HG02943 (cell line): Measurements from ENCODE around the gene NOL4L.

Source experiments
- ATAC-seq: cut with Tn5 transposase; IDR thresholded peaks from one replicate; pipeline ENCODE4 v1.9.1; 2021; ENCODE audit warnings: mild to moderate bottlenecking, low read depth, moderate library complexity; ENCODE audit not compliant: unreplicated experiment

NOL4L gene

DNA sequence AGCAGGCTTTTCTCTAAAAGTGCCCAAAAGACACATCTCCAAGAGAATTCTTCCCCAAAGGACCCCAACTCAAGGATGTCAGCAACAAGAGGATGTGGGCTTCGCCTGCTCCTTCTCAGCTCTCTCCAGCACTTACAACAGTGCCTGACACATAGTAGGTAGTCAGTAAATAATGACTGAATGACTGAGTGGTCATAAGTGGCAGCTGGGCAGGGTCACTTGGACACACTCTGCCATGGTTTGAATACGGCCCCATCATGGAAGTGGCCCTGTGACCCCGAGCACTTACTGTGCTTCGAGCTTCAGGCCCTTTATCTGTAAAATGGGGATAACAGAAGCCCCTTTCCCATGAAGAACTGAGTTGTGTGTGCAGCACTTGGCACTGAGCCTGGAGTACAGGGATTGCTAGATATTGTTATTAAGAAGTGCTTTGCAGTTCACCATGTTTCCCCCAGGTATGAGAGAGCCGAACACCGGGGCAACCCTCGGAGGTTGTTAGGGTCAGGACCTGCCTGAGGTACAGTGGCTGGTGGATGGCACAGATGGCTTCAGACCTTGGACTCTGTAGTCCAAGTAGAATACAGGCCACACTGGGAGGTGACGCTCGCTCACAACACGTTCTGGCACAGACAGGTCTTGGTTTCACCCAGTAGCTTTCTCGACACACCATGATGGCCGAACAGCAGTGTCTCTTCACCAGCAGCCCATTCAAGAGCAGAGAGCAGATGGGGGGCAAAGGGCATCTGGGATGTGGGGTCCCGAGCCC, 56.0 kb downstream of the NOL4L start:
- no peak for ATAC-seq

DNA sequence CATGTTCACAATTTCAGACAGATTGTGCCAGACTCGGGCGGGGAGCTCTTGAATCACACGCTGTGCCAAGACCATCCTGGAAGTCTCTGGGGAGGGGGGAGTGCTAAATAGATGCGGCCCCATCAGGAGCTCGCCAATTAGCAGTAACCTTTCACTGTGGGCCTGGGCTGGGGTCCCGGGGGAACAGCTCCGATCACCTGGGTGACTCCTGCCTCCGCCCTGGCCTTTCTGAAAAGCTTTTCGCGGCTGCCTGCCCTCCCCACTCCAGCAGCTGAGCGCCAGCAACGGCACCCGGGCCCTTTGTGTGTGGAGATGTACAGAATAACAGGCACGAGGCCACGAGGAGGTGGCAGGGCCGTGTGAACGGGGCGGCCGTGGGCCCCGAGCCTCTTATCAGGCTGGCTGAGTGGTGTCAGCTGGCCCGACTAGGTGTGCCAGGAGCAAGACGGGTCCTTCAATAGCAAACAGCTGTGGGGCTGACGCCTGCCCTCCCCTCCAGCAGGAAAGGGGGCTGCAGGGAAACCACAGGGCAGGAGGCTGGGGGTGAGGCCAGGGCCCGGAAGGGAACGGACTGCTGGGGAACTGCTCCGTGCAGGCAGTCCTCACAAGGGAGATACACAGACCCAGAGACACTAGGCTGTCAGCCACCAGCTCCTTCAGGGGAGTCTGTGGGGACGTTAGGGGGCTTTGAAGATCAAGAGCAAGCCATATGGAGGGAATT, 56.8 kb downstream of the NOL4L start:
- no peak for ATAC-seq

DNA sequence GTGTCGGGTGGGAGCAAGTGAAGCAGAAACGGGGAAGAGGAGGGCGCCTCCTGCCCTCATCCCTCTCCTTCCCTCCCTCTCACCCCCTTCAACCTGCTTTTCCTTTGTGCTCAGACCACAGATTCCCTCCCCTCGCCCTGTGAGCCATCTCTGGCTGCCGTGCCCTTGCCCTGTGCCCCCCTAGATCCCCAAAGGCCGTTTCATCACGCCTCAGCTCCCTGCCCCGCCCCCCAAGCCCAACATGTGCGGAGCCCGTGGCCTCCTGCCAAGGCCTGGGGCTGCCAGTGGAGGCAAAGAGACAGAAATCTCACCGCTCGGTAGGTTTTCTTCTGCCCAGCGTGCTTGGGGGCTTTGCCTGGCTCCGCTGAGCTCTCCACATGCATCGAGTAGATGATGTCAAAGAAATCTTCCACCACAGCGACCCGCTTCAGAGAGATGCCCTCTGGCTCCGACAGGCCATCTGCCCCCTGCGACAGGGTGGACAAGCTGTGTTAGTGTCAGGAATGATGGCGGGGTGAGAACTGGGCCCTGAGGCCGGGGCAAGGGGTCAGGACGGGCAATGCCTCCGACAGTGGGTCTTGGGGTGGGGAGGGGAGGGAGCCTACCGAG, 57.6 kb downstream of the NOL4L start:
- no peak for ATAC-seq

DNA sequence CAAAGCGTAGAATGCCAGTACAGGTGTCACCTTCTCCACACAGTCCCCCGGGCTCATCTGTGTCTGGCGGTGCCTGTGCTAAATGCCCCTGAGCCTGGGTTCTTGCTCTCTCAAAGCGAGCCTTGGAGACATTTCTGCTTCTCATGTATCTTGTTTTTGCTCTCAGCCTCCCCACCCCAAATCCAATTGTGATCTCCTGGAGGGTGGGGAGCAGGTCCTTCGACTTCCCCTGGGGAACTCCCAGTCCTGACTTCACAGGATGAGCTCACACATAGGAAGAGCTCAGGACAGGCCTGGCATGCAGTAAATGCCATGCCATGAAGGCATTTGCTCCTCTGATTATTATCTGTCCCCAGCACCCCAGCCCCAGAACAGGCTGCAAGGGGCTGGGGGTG, 58.1 kb downstream of the NOL4L start:
- no peak for ATAC-seq

DNA sequence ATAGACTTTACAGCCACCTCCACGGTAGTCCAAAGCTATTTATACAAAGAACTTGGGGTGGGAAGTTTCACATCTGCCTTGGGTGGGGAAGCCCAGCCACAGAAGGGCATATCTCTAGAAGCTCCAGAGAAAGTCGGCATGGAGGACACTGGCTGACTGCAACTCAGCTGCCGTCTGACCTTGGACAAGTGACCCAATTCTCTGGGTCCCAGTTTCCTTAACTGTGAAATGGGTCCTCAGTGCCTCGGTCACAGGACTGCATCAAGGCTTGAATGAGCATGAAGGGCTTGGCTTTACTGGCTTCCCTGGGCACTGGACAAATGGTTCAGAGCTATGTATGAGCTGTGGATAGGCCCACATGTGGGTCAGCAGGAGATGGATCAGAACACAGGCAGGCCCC, 58.6 kb downstream of the NOL4L start:
- no peak for ATAC-seq

DNA sequence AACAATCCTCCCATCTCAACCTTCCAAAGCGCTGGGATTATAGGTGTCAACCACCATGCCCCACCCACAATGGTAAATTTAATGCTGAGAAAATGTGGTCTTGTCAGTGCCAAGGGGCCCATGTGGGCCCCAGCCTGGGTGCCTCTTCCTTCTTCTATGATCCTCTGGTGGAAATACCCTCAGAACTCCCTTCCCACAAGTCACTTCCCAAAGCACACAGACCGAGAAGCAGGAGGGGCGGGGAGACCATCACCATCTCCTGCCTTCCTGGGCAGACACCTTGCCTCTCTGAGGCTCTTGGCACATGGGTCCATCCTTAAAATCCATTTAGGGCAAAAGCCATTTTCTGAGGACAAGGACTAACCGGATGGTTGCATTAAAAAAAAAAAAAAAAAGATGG, 59.0 kb downstream of the NOL4L start:
- no peak for ATAC-seq

DNA sequence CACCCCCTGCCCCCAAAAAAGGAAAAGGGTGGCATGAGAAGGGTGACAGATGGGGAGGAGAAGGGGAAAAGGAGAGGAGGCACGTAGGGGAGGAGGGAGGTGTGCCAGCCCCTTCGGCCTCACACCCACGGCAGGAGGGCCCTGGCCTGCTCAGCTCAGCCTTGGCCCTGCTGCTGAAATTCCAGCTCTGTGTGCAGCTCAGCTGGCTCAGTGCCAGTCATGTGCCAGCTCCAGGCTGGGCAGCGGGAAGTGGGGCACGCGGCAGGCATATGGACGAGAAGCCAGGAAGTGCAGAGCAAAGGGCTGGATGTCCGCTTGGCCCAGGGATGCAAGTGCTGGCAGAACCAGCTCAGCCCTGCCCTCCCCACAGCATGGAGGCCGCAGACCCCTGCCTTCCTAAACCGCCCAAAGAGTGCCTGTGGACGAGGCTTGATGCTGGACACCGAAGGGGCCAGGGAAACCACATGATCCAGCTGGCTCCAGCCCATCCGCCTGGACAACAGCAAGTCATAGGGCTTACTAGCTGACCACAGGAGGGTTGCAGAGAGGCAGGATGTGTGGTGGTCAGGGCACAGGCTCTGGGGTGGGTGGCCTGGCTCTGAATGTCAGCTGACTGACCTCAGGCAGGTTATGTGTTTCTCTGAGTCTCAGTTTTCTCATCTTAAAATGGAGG, 60.2 kb downstream of the NOL4L start:
- ATAC-seq, result no peak

DNA sequence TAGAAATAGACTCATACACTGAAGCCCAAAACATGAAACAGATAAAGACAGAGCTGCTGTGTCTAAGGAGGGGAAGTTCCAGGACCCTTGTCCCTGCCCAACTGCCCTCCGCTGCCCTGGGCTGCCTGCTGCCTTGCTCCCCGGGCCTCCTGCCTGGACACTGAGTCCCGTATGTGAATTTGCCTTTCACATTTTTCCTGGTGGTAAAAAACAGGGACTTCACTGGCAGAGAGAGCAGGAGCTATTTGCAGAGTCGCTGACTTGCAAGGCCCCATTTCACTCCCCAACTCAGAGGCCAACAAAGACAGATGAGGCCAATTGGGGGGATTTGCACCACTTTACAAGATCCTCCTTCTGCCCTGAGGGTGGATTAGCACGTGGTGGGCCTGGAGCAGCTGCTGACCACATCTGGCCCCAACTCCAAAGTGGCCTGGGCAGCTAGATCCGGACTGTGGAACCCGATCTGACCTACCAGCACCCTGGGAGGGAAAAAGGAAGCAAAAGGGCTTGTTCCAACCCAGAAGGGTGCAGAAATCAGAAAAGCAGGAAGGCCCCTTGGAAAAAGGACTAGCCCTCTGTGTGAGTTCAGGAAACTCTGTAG, 61.4 kb downstream of the NOL4L start:
- no peak for ATAC-seq

DNA sequence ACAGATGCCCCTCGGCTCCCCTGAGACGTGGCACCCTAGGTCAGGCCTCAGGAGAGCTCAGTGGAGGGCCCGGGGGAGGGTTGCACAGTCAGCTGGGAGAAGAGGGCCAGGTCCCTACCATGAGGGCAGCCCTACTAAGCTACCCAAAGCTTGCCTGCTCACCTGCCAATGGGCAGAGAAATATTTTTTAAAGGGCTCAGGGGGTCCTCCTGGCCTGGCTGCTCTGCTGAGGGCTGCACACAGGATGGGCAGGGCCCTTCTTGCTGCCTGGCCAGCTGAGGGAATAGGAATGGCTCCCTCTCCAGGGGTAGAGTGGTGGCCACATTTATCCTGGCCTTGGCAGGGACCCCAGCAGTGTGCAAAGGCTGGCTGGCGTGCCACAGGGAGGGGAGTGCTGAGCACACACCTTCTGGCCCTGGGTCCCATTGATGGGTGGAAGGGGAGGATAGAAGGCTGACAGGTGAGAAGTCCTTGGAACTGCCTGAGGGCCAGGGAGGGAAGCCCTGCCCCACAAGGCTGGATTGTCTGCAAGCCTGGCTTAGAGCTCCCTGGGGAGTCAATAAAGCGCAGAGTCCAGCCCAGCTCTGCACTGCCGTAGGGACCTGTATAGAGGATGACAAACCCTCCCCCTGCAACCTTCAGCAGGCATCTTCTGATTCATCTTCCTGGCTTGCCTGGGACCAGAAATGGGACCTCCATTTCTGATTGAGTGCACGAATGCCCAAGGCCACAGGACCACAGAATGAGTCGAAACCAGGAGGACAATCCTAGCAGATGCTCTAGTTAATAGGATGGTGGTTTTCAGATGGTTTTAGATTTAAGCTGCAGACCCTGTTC, 62.1 kb downstream of the NOL4L start:
- ATAC-seq, result no peak

DNA sequence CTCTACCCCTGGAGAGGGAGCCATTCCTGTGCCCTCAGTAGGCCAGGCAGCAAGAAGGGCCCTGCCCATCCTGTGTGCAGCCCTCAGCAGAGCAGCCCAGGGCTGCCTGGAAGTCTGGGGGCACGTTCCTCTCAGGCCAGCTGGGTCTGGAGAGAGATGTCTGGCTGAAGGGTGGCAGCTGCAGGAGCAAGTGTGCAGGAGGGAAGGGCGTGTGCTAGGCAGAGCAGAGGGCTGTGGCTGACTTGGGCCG, 62.7 kb downstream of the NOL4L start:
- no peak for ATAC-seq

DNA sequence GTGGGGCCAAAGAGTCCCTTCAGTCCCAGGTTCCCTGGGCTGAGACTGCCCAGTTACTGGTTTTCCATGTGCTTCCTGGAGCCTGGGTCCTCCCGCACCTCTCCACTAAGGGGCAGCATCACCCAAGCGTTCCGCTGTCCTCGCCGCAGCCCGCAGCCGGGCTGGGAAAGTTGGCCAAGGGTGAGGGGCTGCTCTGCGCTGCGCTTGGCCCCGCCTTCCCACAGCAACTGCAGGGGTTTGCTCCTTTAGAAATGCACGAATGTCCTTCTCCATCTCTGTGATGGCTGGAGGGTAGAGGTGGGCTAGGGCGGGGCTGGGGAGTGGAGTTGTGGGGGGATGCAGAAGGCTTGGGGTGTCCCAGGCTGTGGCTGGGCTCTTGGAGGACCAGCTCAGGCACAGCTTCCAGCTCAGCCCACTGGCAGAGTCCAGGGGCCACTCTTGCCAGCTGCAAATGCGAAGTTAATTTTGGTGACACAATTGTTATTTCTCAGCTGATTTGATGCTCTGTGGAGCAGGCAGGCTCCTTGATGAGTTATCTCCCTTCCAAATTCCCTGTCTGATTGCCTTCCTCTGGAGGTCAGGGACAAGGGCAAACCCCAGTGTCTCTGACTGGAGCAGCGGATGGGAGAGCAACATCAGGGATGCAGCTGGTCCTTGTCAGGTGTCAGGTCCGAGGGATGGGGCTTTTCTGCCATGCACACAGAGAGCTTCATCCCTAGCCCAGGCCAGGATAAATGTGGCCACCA, 63.2 kb downstream of the NOL4L start:
- no peak for ATAC-seq

DNA sequence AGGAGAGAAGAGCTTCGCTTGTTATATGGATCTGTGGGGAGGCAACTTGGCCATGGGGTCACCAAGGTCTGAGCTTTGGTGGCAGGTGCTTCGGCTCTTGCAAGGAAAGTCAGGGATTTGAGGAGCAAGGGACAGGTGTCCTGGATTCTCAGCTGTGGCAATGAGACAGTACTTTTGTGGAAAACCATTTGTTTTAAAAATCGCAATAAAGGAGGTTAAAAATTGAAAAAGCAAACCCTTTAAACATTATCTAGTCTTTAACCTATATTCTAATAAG, 64.3 kb downstream of the NOL4L start:
- no peak for ATAC-seq

DNA sequence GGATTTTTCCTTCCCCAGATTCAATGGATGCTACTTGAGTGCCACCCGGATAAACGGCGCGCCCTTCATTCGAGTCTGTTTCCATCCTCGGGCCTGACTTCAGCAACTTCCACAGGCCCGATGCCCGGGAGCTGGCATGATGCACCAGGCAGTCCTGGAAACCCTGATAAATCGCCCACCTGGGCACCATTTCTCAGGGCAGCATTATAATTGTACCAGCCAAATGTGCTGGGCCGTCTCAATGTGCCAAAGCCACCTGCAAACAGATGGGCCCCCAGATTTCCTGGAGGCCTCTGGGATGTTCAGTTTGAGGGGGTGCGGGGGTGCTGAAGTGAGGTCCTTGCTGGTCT, 65.8 kb downstream of the NOL4L start:
- ATAC-seq, result no peak

DNA sequence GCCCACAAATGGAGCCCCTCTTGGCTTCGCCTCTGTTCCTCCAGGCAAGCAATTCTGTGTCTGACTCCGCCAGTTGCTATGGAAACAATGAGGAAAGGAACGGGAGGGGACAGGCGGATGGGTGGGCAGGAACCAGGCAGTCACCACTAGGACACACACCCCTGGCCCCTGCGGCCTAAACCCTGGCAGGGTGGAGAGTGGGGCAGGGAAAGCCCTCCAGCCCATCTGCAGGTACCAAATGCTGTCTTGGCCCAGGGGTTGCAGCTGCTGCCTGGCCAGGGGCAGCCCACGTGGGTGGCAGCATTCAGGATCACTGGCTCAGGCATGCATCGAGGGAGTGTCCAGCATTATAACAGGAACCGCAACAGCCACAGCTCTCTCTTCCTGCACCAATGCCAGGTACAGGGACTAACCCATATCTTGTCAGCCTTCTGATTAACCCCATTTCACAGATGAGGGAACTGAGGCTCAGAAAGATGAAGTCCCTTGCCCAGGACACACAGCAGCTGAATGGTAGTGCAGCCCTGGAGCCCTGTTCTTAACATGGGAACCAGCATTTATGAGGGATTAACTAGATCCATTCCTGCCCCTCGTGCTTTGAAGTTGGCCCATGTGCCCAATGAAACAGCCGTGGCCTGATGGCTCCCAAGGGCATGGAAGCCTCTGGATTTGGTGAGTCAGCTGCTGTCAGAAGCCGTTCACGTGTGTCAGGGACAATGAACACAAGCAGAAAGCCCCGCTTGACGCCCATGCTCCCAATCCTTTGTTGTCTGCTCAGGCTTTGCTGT, 66.3 kb downstream of the NOL4L start:
- ATAC-seq, result no peak

DNA sequence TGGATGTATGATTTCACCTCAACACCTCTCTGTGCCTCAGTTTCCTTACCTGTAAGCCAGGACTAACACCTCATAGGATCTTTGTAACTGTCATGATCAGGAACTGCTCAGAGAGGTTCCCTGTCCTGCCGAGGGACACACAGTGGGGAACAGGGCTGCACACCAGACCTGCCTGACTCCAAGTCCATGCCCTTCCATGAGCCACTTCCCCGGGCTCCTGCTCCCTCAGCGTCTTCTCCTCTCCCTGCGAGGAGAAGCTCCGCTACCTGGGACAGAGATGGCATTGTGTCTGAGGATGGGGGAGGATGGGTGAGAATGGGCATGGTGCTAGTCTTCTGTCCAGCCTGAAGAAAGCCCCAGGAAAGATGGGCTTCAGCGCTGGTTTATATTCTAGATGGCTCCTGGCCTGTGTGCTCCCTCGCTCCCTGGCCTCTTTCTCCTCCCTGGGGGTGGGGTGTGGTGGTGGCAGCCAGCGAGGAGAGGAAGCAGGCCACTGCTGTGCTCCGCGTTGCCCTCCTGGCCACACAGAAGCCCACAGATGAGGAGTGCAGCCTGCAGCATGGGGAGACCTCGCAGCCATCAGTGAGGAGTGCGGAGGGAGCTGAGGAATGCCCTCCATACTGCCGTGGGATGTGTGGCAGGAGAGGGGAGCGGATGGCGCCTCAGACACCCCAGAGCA, 67.1 kb downstream of the NOL4L start:
- ATAC-seq, result no peak

DNA sequence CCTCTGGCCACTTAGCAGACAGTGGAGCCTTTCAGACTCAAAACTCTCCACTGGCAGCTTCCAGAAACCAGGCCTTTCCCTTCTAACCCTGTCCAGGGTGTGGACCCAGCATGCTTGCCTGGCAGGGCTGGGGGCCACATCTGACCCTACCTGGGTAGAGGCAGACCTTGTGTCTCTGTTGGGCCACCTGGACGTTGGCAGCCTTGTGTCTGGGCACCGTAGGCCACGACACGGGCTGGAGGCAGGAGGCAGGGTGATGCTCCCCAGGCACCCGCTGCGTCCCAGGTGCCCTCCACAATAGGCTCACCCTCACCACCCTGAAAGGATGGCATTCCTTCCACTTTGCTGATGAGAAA, 67.6 kb downstream of the NOL4L start:
- no peak for ATAC-seq

DNA sequence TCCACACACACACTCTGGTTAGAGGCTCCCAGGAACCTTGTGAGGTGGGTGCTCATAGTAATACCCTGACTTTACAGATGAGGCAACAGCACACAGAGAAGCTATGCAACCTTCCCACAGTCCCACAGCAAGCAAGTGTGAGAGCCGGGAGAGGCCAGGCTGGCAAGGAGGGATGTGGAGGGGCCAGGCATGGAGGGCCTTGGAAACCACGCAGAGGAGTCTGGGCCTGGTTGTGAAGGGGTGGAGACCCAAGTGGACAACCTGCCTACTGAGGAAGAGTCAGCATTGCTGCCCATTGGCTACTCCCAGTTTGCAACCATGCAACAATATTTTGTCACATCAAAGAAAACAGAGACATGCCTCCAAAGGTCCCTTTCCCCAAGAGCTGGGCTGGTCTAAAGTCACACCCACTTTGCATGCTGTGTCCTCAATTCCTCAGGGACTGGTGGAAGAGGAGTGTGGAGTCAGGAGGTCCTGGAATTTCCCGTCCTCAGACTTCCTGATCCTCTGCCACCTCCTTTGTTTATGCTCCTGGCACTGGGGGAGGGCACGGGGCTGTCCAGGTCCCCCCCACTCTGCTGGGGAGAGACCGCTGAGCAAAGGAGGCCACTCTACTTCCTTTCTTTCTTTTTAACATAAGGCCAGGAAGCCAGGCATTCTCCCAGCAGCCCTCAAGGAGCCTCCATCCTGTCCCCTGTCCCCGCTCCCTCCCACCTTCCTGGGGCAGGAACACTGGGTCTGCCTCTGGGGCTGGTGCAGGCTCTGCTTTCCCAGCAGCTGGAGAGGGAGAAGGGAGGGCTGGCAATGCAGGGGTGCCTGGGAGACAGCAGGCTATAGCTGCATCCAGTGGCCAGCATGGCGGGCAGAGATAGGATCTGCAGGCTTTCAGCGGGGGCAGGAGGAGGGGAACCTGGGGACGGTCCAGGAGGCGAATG, 68.3 kb downstream of the NOL4L start:
- ATAC-seq, result no peak

DNA sequence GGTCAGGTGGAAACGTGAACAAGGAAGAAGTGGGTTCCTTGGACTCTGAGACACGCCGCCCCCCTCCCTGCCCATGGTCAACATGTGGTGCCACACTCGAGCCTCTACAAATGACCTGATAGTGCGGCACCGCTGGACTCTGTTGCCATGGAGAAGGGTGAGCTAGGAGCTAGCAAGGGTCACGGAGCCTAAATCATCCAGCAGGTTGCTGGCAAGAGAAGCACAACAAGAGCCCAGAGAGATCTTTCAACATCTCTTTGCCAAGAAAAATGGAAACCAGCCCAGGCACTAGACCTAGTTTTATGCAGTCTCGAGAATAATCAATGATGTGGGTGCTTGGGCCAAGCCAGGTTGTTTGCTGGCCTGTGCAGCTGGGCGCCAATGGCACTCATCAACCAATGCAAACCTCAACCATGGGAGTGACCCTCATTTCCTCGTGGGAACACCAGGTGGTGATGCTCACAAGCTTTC, 69.5 kb downstream of the NOL4L start:
- no peak for ATAC-seq
